PC-3 (cell line): ENCODE data around the gene GAL.

Source experiments
- EZH2 ChIP-seq: fragments of 300-600 bp; sonication (generic); IDR thresholded peaks from one replicate; pipeline ENCODE4 v1.6.1; 2017; ENCODE audit warnings: antibody characterized with exemption, mild to moderate bottlenecking, low read length; ENCODE audit not compliant: unreplicated experiment
- EZH2phosphoT487 ChIP-seq: fragments of 300-600 bp; sonication (generic); IDR thresholded peaks from 2 replicates; pipeline ENCODE4 v1.6.1; 2018; ENCODE audit warnings: mild to moderate bottlenecking, antibody characterized with exemption, low read length, borderline replicate concordance
- TF ChIP-seq, protein P1 (sequence below): fragments of 300-600 bp; sonication (generic); conservative IDR thresholded peaks from 2 replicates; pipeline ENCODE4 v1.5.1; 2017; ENCODE audit warnings: antibody characterized with exemption, low read depth, mild to moderate bottlenecking, low read length

DNA sequence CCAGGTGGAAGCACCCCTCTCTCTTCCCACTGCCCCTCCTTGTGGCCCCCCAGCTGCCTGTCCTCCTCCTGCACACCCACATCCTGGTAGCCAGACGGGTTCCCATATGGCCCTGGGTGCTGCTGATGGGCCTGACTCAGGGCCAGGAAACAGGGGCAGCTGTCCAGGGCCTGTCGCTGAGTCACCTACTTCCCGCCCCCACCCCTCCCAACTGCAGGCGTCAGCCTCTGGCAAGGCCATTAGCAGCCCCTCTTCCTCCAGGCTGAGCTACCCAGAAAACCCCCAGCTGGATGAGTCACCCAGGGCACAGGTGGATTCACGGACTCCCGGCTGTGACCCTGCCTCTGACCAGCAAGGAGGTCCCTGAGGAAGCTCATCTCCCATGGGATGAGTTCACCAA lies 6.9 kb upstream of the GAL start:
- TF ChIP-seq, protein P1, sequence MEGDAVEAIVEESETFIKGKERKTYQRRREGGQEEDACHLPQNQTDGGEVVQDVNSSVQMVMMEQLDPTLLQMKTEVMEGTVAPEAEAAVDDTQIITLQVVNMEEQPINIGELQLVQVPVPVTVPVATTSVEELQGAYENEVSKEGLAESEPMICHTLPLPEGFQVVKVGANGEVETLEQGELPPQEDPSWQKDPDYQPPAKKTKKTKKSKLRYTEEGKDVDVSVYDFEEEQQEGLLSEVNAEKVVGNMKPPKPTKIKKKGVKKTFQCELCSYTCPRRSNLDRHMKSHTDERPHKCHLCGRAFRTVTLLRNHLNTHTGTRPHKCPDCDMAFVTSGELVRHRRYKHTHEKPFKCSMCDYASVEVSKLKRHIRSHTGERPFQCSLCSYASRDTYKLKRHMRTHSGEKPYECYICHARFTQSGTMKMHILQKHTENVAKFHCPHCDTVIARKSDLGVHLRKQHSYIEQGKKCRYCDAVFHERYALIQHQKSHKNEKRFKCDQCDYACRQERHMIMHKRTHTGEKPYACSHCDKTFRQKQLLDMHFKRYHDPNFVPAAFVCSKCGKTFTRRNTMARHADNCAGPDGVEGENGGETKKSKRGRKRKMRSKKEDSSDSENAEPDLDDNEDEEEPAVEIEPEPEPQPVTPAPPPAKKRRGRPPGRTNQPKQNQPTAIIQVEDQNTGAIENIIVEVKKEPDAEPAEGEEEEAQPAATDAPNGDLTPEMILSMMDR = no peak
- TF ChIP-seq EZH2 (no peak), EZH2phosphoT487 (no peak)
